CD4-positive, alpha-beta T cell (primary cell): ENCODE results near the gene NSD2. TPM values are rescaled to one million over a fixed set of nuclear protein-coding genes. Genes with fewer than 3 reads are reported as not detected.

Experiments
- ATAC-seq: fragments of 200-7000 bp; cut with Tn5 transposase; one replicate; pipeline ENCODE4 v1.10.0; 2022; ENCODE audit warnings: mild to moderate bottlenecking; ENCODE audit not compliant: poor library complexity
- CTCF ChIA-PET: fragments of 350-600 bp; sonication (Branson Sonifier 250); formaldehyde crosslinking; loops from one replicate; lab custom pipeline; 2021; ENCODE audit warnings: antibody characterized with exemption, inconsistent platforms; lab: Charles Lee
- POLR2A ChIA-PET: fragments of 350-600 bp; sonication (Branson Sonifier 250); formaldehyde crosslinking; loops from one replicate; lab custom pipeline; 2021; ENCODE audit warnings: antibody characterized with exemption, inconsistent platforms; lab: Charles Lee
- DNase-seq, 14 experiments: peaks; one replicate each; pipeline ENCODE4 v3.0.0-alpha.2; 2013 to 2020; ENCODE audit warnings: mixed read lengths in 2 of 14
- H3K27ac ChIP-seq, 2 donors: one replicate each; pipeline versions ENCODE4 v1.5.1 to v1.7.0; 2013; ENCODE audit warnings: low read length in 2 of 2, low read depth in 1 of 2, mild to moderate bottlenecking in 1 of 2
- H3K27me3 ChIP-seq, 2 experiments: 1 replicate in 1 of 2; 2 replicates in 1 of 2; pipeline versions ENCODE4 v1.6.1 to v1.7.0; 2013; ENCODE audit warnings: low read length in 2 of 2, control low read depth in 1 of 2, mild to moderate bottlenecking in 1 of 2, moderate library complexity in 1 of 2; ENCODE audit not compliant: insufficient read depth in 2 of 2, control insufficient read depth in 1 of 2
- H3K36me3 ChIP-seq: one replicate; pipeline ENCODE4 v1.6.1; 2013; ENCODE audit warnings: low read length, control low read depth; ENCODE audit not compliant: insufficient read depth
- H3K4me1 ChIP-seq: one replicate; pipeline ENCODE4 v1.6.1; 2013; ENCODE audit warnings: low read length, control low read depth; ENCODE audit not compliant: insufficient read depth
- H3K4me3 ChIP-seq: one replicate; pipeline ENCODE4 v1.5.1; 2013; ENCODE audit warnings: mild to moderate bottlenecking, low read length, moderate library complexity
- H3K9me3 ChIP-seq, 2 experiments: 1 replicate in 1 of 2; 2 replicates in 1 of 2; pipeline versions ENCODE4 v1.6.1 to v1.7.0; 2013; ENCODE audit warnings: low read length in 2 of 2, mild to moderate bottlenecking in 2 of 2, control low read depth in 1 of 2, moderate library complexity in 1 of 2; ENCODE audit not compliant: control insufficient read depth in 1 of 2, insufficient read depth in 1 of 2
- H3K27ac Mint-ChIP-seq: one replicate; pipeline ENCODE4 v1.8.0; 2020; ENCODE audit warnings: mixed read lengths
- H3K27me3 Mint-ChIP-seq: one replicate; pipeline ENCODE4 v1.8.0; 2021; ENCODE audit warnings: mixed read lengths
- H3K36me3 Mint-ChIP-seq: one replicate; pipeline ENCODE4 v1.8.0; 2021; ENCODE audit warnings: low read depth, mixed read lengths
- H3K4me1 Mint-ChIP-seq: one replicate; pipeline ENCODE4 v1.8.0; 2021; ENCODE audit warnings: low read depth, mixed read lengths
- H3K4me3 Mint-ChIP-seq: one replicate; pipeline ENCODE4 v1.8.0; 2020; ENCODE audit warnings: mild to moderate bottlenecking, mixed read lengths
- H3K9me3 Mint-ChIP-seq: one replicate; pipeline ENCODE4 v1.8.0; 2020; ENCODE audit warnings: mixed read lengths
- CTCF ChIP-seq: fragments of 200-600 bp; IDR thresholded peaks from one replicate; pipeline ENCODE4 v1.8.0; 2022; ENCODE audit warnings: antibody characterized with exemption, mild to moderate bottlenecking
- intact Hi-C, 2 experiments: fragments of 100-400 bp; cut with DNase I in 1 of 2; cut with micrococcal nuclease in 1 of 2; formaldehyde crosslinking; loops; one replicate each; pipeline versions ENCODE4 v1.15.1 to v1.9.0; 2023 to 2025; cut with DNase I, micrococcal nuclease
- total RNA-seq, 174 experiments: library from RNA in 2 of 174; stranded (reverse) in 2 of 174; gene quantifications; one replicate each; pipeline ENCODE4 v1.2.3 and lab custom pipeline; 2021 to 2026

Gene NSD2
- total RNA-seq, 2 experiments from 2014 or later = 42.4 to 45.8 TPM

- Histone ChIP-seq H3K4me3 (no peak overlapping the region), H3K36me3 (peaks cover 67% of the 10 kb centered on the region), H3K4me1 (peaks cover 3% of the 10 kb centered on the region), H3K27me3 (no peaks in the 10 kb centered on the region), H3K9me3 (no peaks in the 10 kb centered on the region), H3K27ac (no peak overlapping the region)
- H3K4me1 Mint-ChIP-seq = no peaks in the 10 kb centered on the region
- no peak for ATAC-seq
- H3K27ac Mint-ChIP-seq = no peak overlapping the region
- ChIA-PET CTCF (no interaction called here), POLR2A (no interaction called here)
- no peaks in the 10 kb centered on the region for H3K27me3 Mint-ChIP-seq
- DNase-seq = no peak
- H3K36me3 Mint-ChIP-seq = peaks cover 65% of the 10 kb centered on the region
- no peak for TF ChIP-seq CTCF
- H3K4me3 Mint-ChIP-seq = no peak overlapping the region
- intact Hi-C loops = no loop called here
- no peaks in the 10 kb centered on the region for H3K9me3 Mint-ChIP-seq
Observed at GRCh38 chr4:1841201-1841886, 29.8 kb upstream of the NSD2 start.

- TF ChIP-seq CTCF = no peak
- Mint-ChIP-seq H3K4me1 (no peaks in the 10 kb centered on the region), H3K27ac (no peak overlapping the region), H3K9me3 (no peaks in the 10 kb centered on the region), H3K36me3 (peaks cover 65% of the 10 kb centered on the region), H3K27me3 (no peaks in the 10 kb centered on the region), H3K4me3 (no peak overlapping the region)
- intact Hi-C loops = no loop called here
- Histone ChIP-seq H3K27me3 (no peaks in the 10 kb centered on the region), H3K4me1 (peaks cover 3% of the 10 kb centered on the region), H3K4me3 (no peak overlapping the region), H3K27ac (no peak overlapping the region), H3K9me3 (no peaks in the 10 kb centered on the region), H3K36me3 (peaks cover 68% of the 10 kb centered on the region)
- ATAC-seq (no peak), DNase-seq (no peak)
- CTCF ChIA-PET = no interaction called here
- POLR2A ChIA-PET = no interaction called here
Observed at GRCh38 chr4:1841887-1842210, 29.3 kb upstream of the NSD2 start.

- POLR2A ChIA-PET = no interaction called here
- no peak overlapping the region for H3K27ac ChIP-seq
- H3K27me3 ChIP-seq = no peaks in the 10 kb centered on the region
- no peak for DNase-seq
- Mint-ChIP-seq H3K27me3 (no peaks in the 10 kb centered on the region), H3K9me3 (no peaks in the 10 kb centered on the region), H3K4me1 (no peaks in the 10 kb centered on the region), H3K27ac (no peak overlapping the region), H3K4me3 (no peak overlapping the region), H3K36me3 (peaks cover 65% of the 10 kb centered on the region)
- intact Hi-C loops = no loop called here
- no peak for ATAC-seq
- CTCF ChIA-PET = no interaction called here
- no peak for TF ChIP-seq CTCF
- peaks cover 3% of the 10 kb centered on the region for H3K4me1 ChIP-seq
- no peaks in the 10 kb centered on the region for H3K9me3 ChIP-seq
- no peak overlapping the region for H3K4me3 ChIP-seq
- H3K36me3 ChIP-seq = peaks cover 66% of the 10 kb centered on the region
Observed at GRCh38 chr4:1842339-1842895, 28.8 kb upstream of the NSD2 start.
